Right lobe of liver (tissue), 4 donors: ENCODE data around the gene TTC9B.

Experiments used
- CTCF ChIP-seq, 4 donors: fragments of 200-600 bp in 3 of 4; fragments of 450-650 bp in 1 of 4; IDR thresholded peaks; one replicate each; pipeline versions ENCODE4 v1.5.1 to v1.8.0; 2016 to 2022; ENCODE audit warnings: antibody characterized with exemption in 4 of 4, mild to moderate bottlenecking in 2 of 4
- POLR2A ChIP-seq: fragments of 450-650 bp; IDR thresholded peaks from one replicate; pipeline ENCODE4 v1.6.1; 2017; ENCODE audit warnings: antibody characterized with exemption, mild to moderate bottlenecking
- donor health status: DM: no; HTN: no; CAD: no.
- donor health status: DM: no; HTN: no; CAD: no.
- donor health status: DM: no; HTN: yes; CAD: no.

GRCh38 chr19:40200341-40201099 is 17.7 kb downstream of the TTC9B start:
- TF ChIP-seq CTCF (IDR thresholded peaks at IDR 0.05), result no peak
- TF ChIP-seq POLR2A, result no peak
